ENCODE measurements around the gene RUVBL2. TPM values are rescaled to one million over a fixed set of nuclear protein-coding genes. Genes with fewer than 3 reads are reported as not detected.

RUVBL2 gene
- total and polyA plus RNA-seq, 10 donors = 32.0 to 58.4 (median 40.4) TPM

- Histone ChIP-seq H3K27ac (no peak overlapping the region), H3K36me3 (peaks cover 0 to 80% (median 28%) of the 10 kb centered on the region in 6 donors)
- no peak for TF ChIP-seq POLR2A (IDR thresholded peaks at IDR 0.05)
- no peak for TF ChIP-seq POLR2AphosphoS5 (IDR thresholded peaks at IDR 0.05)
- no peak for TF ChIP-seq CTCF (IDR thresholded peaks at IDR 0.05 in 8 of 11, conservative IDR thresholded peaks at IDR 0.05 in 3 of 11)
Measured at GRCh38 chr19:48988286-48988685, 5.4 kb upstream of the RUVBL2 start.

GRCh38 chr19:48988860-48989259, 4.8 kb upstream of the RUVBL2 start:
- Histone ChIP-seq H3K27ac (no peak overlapping the region), H3K4me3 (no peak overlapping the region), H3K4me1 (peaks cover 6 to 34% (median 19%) of the 10 kb centered on the region in 6 donors), H3K9me3 (no peaks in the 10 kb centered on the region), H3K27me3 (replicated peaks in 1 of 7) (no peaks in the 10 kb centered on the region), H3K36me3 (peaks cover 0 to 74% (median 26%) of the 10 kb centered on the region in 6 donors)
- 87 to 96% (median 92%) methylated on average over 9 of the region's 9 CpGs for WGBS, 5 donors
- no peak for DNase-seq
- TF ChIP-seq CTCF (IDR thresholded peaks at IDR 0.05 in 8 of 11, conservative IDR thresholded peaks at IDR 0.05 in 3 of 11) (no peak), POLR2A (IDR thresholded peaks at IDR 0.05) (no peak), POLR2AphosphoS5 (IDR thresholded peaks at IDR 0.05) (no peak)
- intact Hi-C loops (cut with DNase I; ENCODE audit: low total_unique reads) = no loop called here

More at GRCh38 chr19:48988286-48988685, 5.4 kb upstream of the RUVBL2 start:
- intact Hi-C loops (cut with DNase I; ENCODE audit: low total_unique reads) = no loop called here
- H3K9me3 ChIP-seq = no peaks in the 10 kb centered on the region
- DNase-seq = no peak
- H3K27me3 ChIP-seq (replicated peaks in 1 of 7) = no peaks in the 10 kb centered on the region
- no peak overlapping the region for H3K4me3 ChIP-seq
- WGBS, 5 donors = 92 to 97% (median 96%) methylated on average over 7 of the region's 7 CpGs
- H3K4me1 ChIP-seq = peaks cover 6 to 32% (median 19%) of the 10 kb centered on the region in 6 donors

- no peak for TF ChIP-seq CTCF (IDR thresholded peaks at IDR 0.05 in 8 of 11, conservative IDR thresholded peaks at IDR 0.05 in 3 of 11)
- no peak for TF ChIP-seq POLR2AphosphoS5 (IDR thresholded peaks at IDR 0.05)
- TF ChIP-seq POLR2A (IDR thresholded peaks at IDR 0.05) = no peak
- Histone ChIP-seq H3K4me3 (no peak overlapping the region), H3K9me3 (no peaks in the 10 kb centered on the region), H3K36me3 (peaks cover 0 to 65% (median 19%) of the 10 kb centered on the region in 6 donors), H3K4me1 (peaks cover 13 to 43% (median 28%) of the 10 kb centered on the region in 6 donors), H3K27me3 (replicated peaks in 1 of 7) (no peaks in the 10 kb centered on the region), H3K27ac (no peak overlapping the region)
- 86 to 93% (median 88%) methylated on average over 15 to 17 of the region's 17 CpGs for WGBS, 5 donors
- no peak for DNase-seq
- intact Hi-C loops (cut with DNase I; ENCODE audit: low total_unique reads) = no loop called here
Measured at GRCh38 chr19:48989701-48990291, 3.9 kb upstream of the RUVBL2 start.

- peaks cover 14 to 49% (median 34%) of the 10 kb centered on the region in 6 donors for H3K4me1 ChIP-seq
- WGBS, 5 donors = 73 to 92% (median 76%) methylated on average over 4 of the region's 4 CpGs
Measured at GRCh38 chr19:48990400-48990799, 3.3 kb upstream of the RUVBL2 start.

More at GRCh38 chr19:48990400-48990799, 3.3 kb upstream of the RUVBL2 start:
- no peaks in the 10 kb centered on the region for H3K27me3 ChIP-seq (replicated peaks in 1 of 7)
- intact Hi-C loops (cut with DNase I; ENCODE audit: low total_unique reads) = no loop called here
- no peaks in the 10 kb centered on the region for H3K9me3 ChIP-seq
- DNase-seq = no peak
- H3K36me3 ChIP-seq = peaks cover 0 to 59% (median 13%) of the 10 kb centered on the region in 6 donors
- no peak overlapping the region for H3K4me3 ChIP-seq
- TF ChIP-seq POLR2A (IDR thresholded peaks at IDR 0.05) (no peak), CTCF (IDR thresholded peaks at IDR 0.05 in 8 of 11, conservative IDR thresholded peaks at IDR 0.05 in 3 of 11) (no peak), POLR2AphosphoS5 (IDR thresholded peaks at IDR 0.05) (no peak)
- no peak overlapping the region for H3K27ac ChIP-seq
